OCI-LY7 (cell line): ENCODE measurements around the gene RNF5. TPM values are rescaled to one million over a fixed set of nuclear protein-coding genes. Genes with fewer than 3 reads are reported as not detected.

Experiments used
- BruUV-seq: library from RNA; stranded (reverse); fragments of 400-500 nt; replicated peaks from 2 replicates; lab custom pipeline; 2021; lab: Mats Ljungman, UMichigan
- CTCF ChIA-PET: fragments of 300-600 bp; sonication (Branson Sonifier 250); formaldehyde crosslinking; loops from one replicate; lab custom pipeline; 2022; ENCODE audit warnings: antibody characterized with exemption; ENCODE audit not compliant: unreplicated experiment; lab: Charles Lee
- POLR2A ChIA-PET: fragments of 300-600 bp; sonication (Branson Sonifier 250); formaldehyde crosslinking; loops from one replicate; lab custom pipeline; 2022; ENCODE audit warnings: antibody characterized with exemption; lab: Charles Lee
- DNase-seq: peaks from one replicate; pipeline ENCODE4 v3.0.0-alpha.2; 2015; ENCODE audit warnings: low spot score
- H2AFZ ChIP-seq: fragments of 200-600 bp; sonication (generic), shearing (Covaris generic); 2 replicates; pipeline ENCODE4 v1.6.1; 2014; ENCODE audit warnings: mild to moderate bottlenecking, antibody characterized with exemption, low read length, moderate library complexity
- H3K27ac ChIP-seq: fragments of 200-600 bp; sonication (generic); 2 replicates; pipeline ENCODE4 v1.5.1; 2014; ENCODE audit warnings: mixed run types, low read depth, mild to moderate bottlenecking, moderate library complexity, low read length, inconsistent platforms; ENCODE audit not compliant: poor library complexity, severe bottlenecking
- H3K36me3 ChIP-seq: fragments of 200-600 bp; sonication (generic); 2 replicates; pipeline ENCODE4 v1.6.1; 2014; ENCODE audit warnings: mild to moderate bottlenecking, antibody characterized with exemption, low read length, moderate library complexity, mixed read lengths; ENCODE audit not compliant: insufficient read depth
- H3K4me1 ChIP-seq: fragments of 200-600 bp; sonication (generic); 2 replicates; pipeline ENCODE4 v1.5.1; 2014; ENCODE audit warnings: mild to moderate bottlenecking, low read length; ENCODE audit not compliant: insufficient read depth, poor library complexity, severe bottlenecking
- H3K4me2 ChIP-seq: fragments of 200-600 bp; sonication (generic); 2 replicates; pipeline ENCODE4 v1.6.1; 2014; ENCODE audit warnings: mild to moderate bottlenecking, low read length
- H3K4me3 ChIP-seq: fragments of 200-600 bp; sonication (generic); 2 replicates; pipeline ENCODE4 v1.5.1; 2014; ENCODE audit warnings: mild to moderate bottlenecking, low read depth, low read length; ENCODE audit not compliant: poor library complexity, severe bottlenecking
- H3K79me2 ChIP-seq: fragments of 200-600 bp; sonication (generic); 2 replicates; pipeline ENCODE4 v1.6.1; 2016; ENCODE audit warnings: low read depth, mild to moderate bottlenecking, low read length, moderate library complexity, mixed read lengths; ENCODE audit not compliant: insufficient read depth
- H3K9me2 ChIP-seq: fragments of 200-600 bp; sonication (generic); 2 replicates; pipeline ENCODE4 v1.6.1; 2016; ENCODE audit warnings: mild to moderate bottlenecking, low read length, mixed read lengths; ENCODE audit not compliant: insufficient read depth
- H3K9me3 ChIP-seq: fragments of 200-600 bp; sonication (generic); 2 replicates; pipeline ENCODE4 v1.6.1; 2014; ENCODE audit warnings: mild to moderate bottlenecking, mixed run types, low read length, mixed read lengths
- H4K20me1 ChIP-seq: fragments of 200-600 bp; sonication (generic); 2 replicates; pipeline ENCODE4 v1.6.1; 2014; ENCODE audit warnings: mild to moderate bottlenecking, antibody characterized with exemption, low read length, moderate library complexity, mixed read lengths; ENCODE audit not compliant: insufficient read depth
- CTCF ChIP-seq: fragments of 200-600 bp; sonication (generic); conservative IDR thresholded peaks from 2 replicates; pipeline ENCODE4 v1.5.1; 2014; ENCODE audit warnings: mild to moderate bottlenecking, antibody characterized with exemption, low read length, moderate library complexity, mixed read lengths
- EZH2phosphoT487 ChIP-seq: fragments of 200-600 bp; sonication (generic); IDR thresholded peaks from 2 replicates; pipeline ENCODE4 v1.6.1; 2018; ENCODE audit warnings: low read depth, borderline replicate concordance, mild to moderate bottlenecking, mixed run types, antibody characterized with exemption, low read length, moderate library complexity, mixed read lengths
- intact Hi-C: fragments of 100-400 bp; cut with micrococcal nuclease; formaldehyde crosslinking; loops from one replicate; pipeline ENCODE4 v1.10.0; 2022; ENCODE audit not compliant: unreplicated experiment
- total RNA-seq, 2 experiments: library from RNA; depleted of rRNA in 1 of 2; stranded (reverse); fragments of >200 nt in 1 of 2; shearing (Covaris generic) in 1 of 2; gene quantifications; 2 replicates each; pipeline ENCODE4 v1.2.3, GENCODE V29; 2014 to 2022

RNF5 gene
- total RNA-seq, 2 experiments from 2014 or later = 50.6 to 59.9 TPM

GRCh38 chr6:32222333-32223230, 44.4 kb downstream of the RNF5 start:
- TF ChIP-seq EZH2phosphoT487 (no peak), CTCF (no peak)
- H3K4me1 ChIP-seq = peaks cover 58% of the 10 kb centered on the region
- ChIA-PET CTCF (no interaction called here), POLR2A (interaction anchor here (0.6 kb wide), 1 partner anchor 15 kb away, joined by 3 read pairs; no protein-coding TSS in a partner anchor)
- no TSS peak for BruUV-seq
- H3K4me2 ChIP-seq = peak overlapping the region; percentile 56
- intact Hi-C loops = no loop called here
- peak; percentile 12 for DNase-seq
- H3K79me2 ChIP-seq = no peaks in the 10 kb centered on the region
- H3K27ac ChIP-seq = no peak overlapping the region
- H3K9me3 ChIP-seq = no peaks in the 10 kb centered on the region
- no peaks in the 10 kb centered on the region for H4K20me1 ChIP-seq
- H2AFZ ChIP-seq = peak overlapping the region; percentile 21; the same call in 1 of the 2 replicates
- H3K36me3 ChIP-seq = no peaks in the 10 kb centered on the region
- H3K9me2 ChIP-seq = no peaks in the 10 kb centered on the region
- no peak overlapping the region for H3K4me3 ChIP-seq

- no peaks in the 10 kb centered on the region for H3K79me2 ChIP-seq
- no peaks in the 10 kb centered on the region for H3K9me2 ChIP-seq
- peak within 1 kb of the TSS; percentile 63 for H3K27ac ChIP-seq
- no TSS peak for BruUV-seq
- peak within 1 kb of the TSS; percentile 56 for H3K4me2 ChIP-seq
- peak within 1 kb of the TSS; percentile 46; the same call in 1 of the 2 replicates for H2AFZ ChIP-seq
- H4K20me1 ChIP-seq = no peaks in the 10 kb centered on the region
- DNase-seq = no peak
- no peaks in the 10 kb centered on the region for H3K36me3 ChIP-seq
- POLR2A ChIA-PET = interaction anchor here (0.6 to 1.8 kb wide), 3 partner anchors 26 to 178 kb away, joined by 3 to 6 read pairs (median 5); no protein-coding TSS in a partner anchor
- intact Hi-C loops = loop anchor here (2.0 kb wide), 2 partner anchors 29 to 69 kb away; partner anchors contain the start of gene PPT2
- peaks cover 56% of the 10 kb centered on the region for H3K4me1 ChIP-seq
- no peak for TF ChIP-seq EZH2phosphoT487
- TF ChIP-seq CTCF = no peak
- peak within 1 kb of the TSS; percentile 10 for H3K4me3 ChIP-seq
- CTCF ChIA-PET = no interaction called here
- no peaks in the 10 kb centered on the region for H3K9me3 ChIP-seq
Measured at GRCh38 chr6:32223258-32224235, 45.3 kb downstream of the RNF5 start, which contains the start of gene NOTCH4. NOTCH4 (minus strand) TSS chr6:32224067; CDS start chr6:32223928, 139 bp downstream.
